H1 (cell line): ENCODE results near the gene BIRC5. TPM values are rescaled to one million over a fixed set of nuclear protein-coding genes. Genes with fewer than 3 reads are reported as not detected.

ENCODE experiments used
- CHD7 ChIP-seq: fragments of 300-600 bp; sonication (generic); IDR thresholded peaks from 2 replicates; pipeline ENCODE4 v1.7.1; 2012; ENCODE audit warnings: low read length, moderate library complexity, mild to moderate bottlenecking, inconsistent platforms; ENCODE audit not compliant: insufficient replicate concordance
- MAFK ChIP-seq: IDR thresholded peaks from 2 replicates; pipeline ENCODE4 v1.6.1; 2012; ENCODE audit warnings: low read depth, mild to moderate bottlenecking, improper control_type of control experiment, low read length
- polyA plus RNA-seq, 7 experiments: library from polyadenylated mRNA; depleted of rRNA in 3 of 7; stranded (reverse) in 5 of 7; unstranded in 2 of 7; fragments of >200 nt in 5 of 7; fragments of 200-250 nt in 2 of 7; gene quantifications; 1 replicate in 5 of 7; 2 replicates in 1 of 7; 4 replicates in 1 of 7; pipeline versions ENCODE4 v1.2.1 to v1.2.3, GENCODE V29; 2011 to 2013; ENCODE audit warnings: missing spikeins in 2 of 7, mixed read lengths in 2 of 7
- total RNA-seq: library from RNA; stranded (reverse); fragmentation: NEBNext Ultra II Directional; extraction: Animal tissue kit (Norgen Biotek cat#: 25700); gene quantifications from 2 replicates; pipeline ENCODE4 v1.2.1, GENCODE V29; 2021

Gene BIRC5
- total and polyA plus RNA-seq, 2 of the 8 experiments (the other 6 are each of a cell fraction or from before 2014, with no cell fraction given): 42.2 to 108 TPM

- TF ChIP-seq CHD7 (no peak), MAFK (no peak)
Measured at GRCh38 chr17:78182504-78182903, 31.5 kb upstream of the BIRC5 start (continued).
